GM12878 (cell line): ENCODE measurements around the gene GNAQ. TPM values are rescaled to one million over a fixed set of nuclear protein-coding genes. Genes with fewer than 3 reads are reported as not detected.
A peak's percentile ranks its signal among the peaks of the same experiment; 100 is the strongest.

ENCODE experiments used
- ATAC-seq: fragments of 200-7000 bp; cut with Tn5 transposase; 3 replicates; pipeline ENCODE4 v1.9.1; 2020; ENCODE audit warnings: mild to moderate bottlenecking, moderate library complexity
- BruUV-seq: library from RNA; stranded (reverse); fragments of 400-500 nt; replicated peaks from 2 replicates; lab custom pipeline; 2021; lab: Mats Ljungman, UMichigan
- CTCF ChIA-PET: fragments of 300-600 bp; sonication (Branson Sonifier 250); formaldehyde crosslinking; extraction: SDS; loops from one replicate; lab custom pipeline; 2021; ENCODE audit warnings: inconsistent platforms; lab: Yijun Ruan, JAX
- POLR2A ChIA-PET: fragments of 350-600 bp; formaldehyde crosslinking; extraction: SDS; loops from one replicate; lab custom pipeline; 2021; ENCODE audit warnings: inconsistent platforms; lab: Charles Lee
- RAD21 ChIA-PET: fragments of 300-600 bp; sonication (Branson Sonifier 250); formaldehyde crosslinking; loops from one replicate; lab custom pipeline; 2023; ENCODE audit warnings: antibody characterized with exemption; ENCODE audit not compliant: unreplicated experiment; lab: Charles Lee
- SMC1A ChIA-PET: fragments of 300-600 bp; sonication (Branson Sonifier 250); formaldehyde crosslinking; loops from one replicate; lab custom pipeline; 2023; ENCODE audit not compliant: unreplicated experiment, uncharacterized antibody; lab: Charles Lee
- DNase-seq: peaks from one replicate; pipeline ENCODE4 v3.0.0-alpha.2; 2011; ENCODE audit warnings: low read depth, low spot score
- FAIRE-seq: peaks from 3 replicates; lab custom pipeline; 2011; peaks lifted over from hg19 to GRCh38; lab: Jason Lieb, UNC
- H2AFZ ChIP-seq: 2 replicates; pipeline ENCODE4 v1.6.0; 2011; ENCODE audit warnings: low read depth, low read length, control low read depth; ENCODE audit not compliant: control insufficient read depth
- H3K27ac ChIP-seq: 2 replicates; pipeline ENCODE4 v1.5.1; 2011; ENCODE audit warnings: control low read depth; ENCODE audit not compliant: control insufficient read depth, insufficient read depth
- H3K27me3 ChIP-seq, 2 experiments: replicated peaks in 1 of 2; 2 replicates each; pipeline versions ENCODE4 v1.6.0 to v1.6.1; 2011; ENCODE audit warnings: low read length in 1 of 2; ENCODE audit not compliant: control insufficient read depth in 2 of 2, insufficient read depth in 2 of 2
- H3K36me3 ChIP-seq, 2 experiments: 2 replicates each; pipeline ENCODE4 v1.5.1; 2011; ENCODE audit warnings: low read length in 1 of 2; ENCODE audit not compliant: control insufficient read depth in 2 of 2, insufficient read depth in 2 of 2
- H3K4me1 ChIP-seq: 2 replicates; pipeline ENCODE4 v1.6.1; 2011; ENCODE audit warnings: mild to moderate bottlenecking, low read length, moderate library complexity, mixed read lengths; ENCODE audit not compliant: control insufficient read depth, insufficient read depth
- H3K4me2 ChIP-seq: 2 replicates; pipeline ENCODE4 v1.6.0; 2011; ENCODE audit warnings: control low read depth; ENCODE audit not compliant: control insufficient read depth, insufficient read depth
- H3K4me3 ChIP-seq: fragments of 200-600 bp; sonication (generic); 2 replicates; pipeline ENCODE4 v1.5.1; 2016
- H3K79me2 ChIP-seq: 2 replicates; pipeline ENCODE4 v1.6.0; 2011; ENCODE audit warnings: low read length; ENCODE audit not compliant: control insufficient read depth, insufficient read depth
- H3K9ac ChIP-seq: 2 replicates; pipeline ENCODE4 v1.8.0; 2011; ENCODE audit warnings: low read length, control low read depth, mixed read lengths; ENCODE audit not compliant: control insufficient read depth, insufficient read depth
- H3K9me3 ChIP-seq: replicated peaks from 3 replicates; pipeline ENCODE4 v1.5.1; 2011; ENCODE audit warnings: mild to moderate bottlenecking, low read length; ENCODE audit not compliant: control insufficient read depth, insufficient read depth
- H4K20me1 ChIP-seq: 2 replicates; pipeline ENCODE4 v1.6.0; 2011; ENCODE audit not compliant: control insufficient read depth, insufficient read depth
- BMI1 ChIP-seq: fragments of 450-650 bp; IDR thresholded peaks from 2 replicates; pipeline ENCODE4 v1.6.1; 2016; ENCODE audit warnings: mild to moderate bottlenecking, moderate library complexity, borderline replicate concordance
- DPF2 ChIP-seq: fragments of 450-650 bp; IDR thresholded peaks from 2 replicates; pipeline ENCODE4 v1.6.1; 2017; ENCODE audit warnings: mild to moderate bottlenecking
- E4F1 ChIP-seq: fragments of 450-650 bp; IDR thresholded peaks from 2 replicates; pipeline ENCODE4 v1.6.1; 2018; ENCODE audit warnings: borderline replicate concordance, mild to moderate bottlenecking; ENCODE audit not compliant: partially characterized antibody
- ETV6 ChIP-seq, 2 experiments: fragments of 450-650 bp in 1 of 2; IDR thresholded peaks in 1 of 2; conservative IDR thresholded peaks in 1 of 2; 2 replicates each; pipeline ENCODE4 v1.6.1; 2014; ENCODE audit warnings: antibody characterized with exemption in 1 of 2, borderline replicate concordance in 1 of 2, low read depth in 1 of 2, mild to moderate bottlenecking in 1 of 2, moderate library complexity in 1 of 2
- FOXK2 ChIP-seq: fragments of 450-650 bp; IDR thresholded peaks from 2 replicates; pipeline ENCODE4 v1.6.1; 2017; ENCODE audit warnings: mild to moderate bottlenecking, moderate library complexity
- HDAC2 ChIP-seq: fragments of 200-600 bp; sonication (generic); IDR thresholded peaks from 2 replicates; pipeline ENCODE4 v1.6.1; 2017
- JUND ChIP-seq: IDR thresholded peaks from 2 replicates; pipeline ENCODE4 v1.6.1; 2012; ENCODE audit warnings: low read depth, mild to moderate bottlenecking, low read length, improper control_type of control experiment, moderate library complexity
- MEF2A ChIP-seq: IDR thresholded peaks from 2 replicates; pipeline ENCODE4 v1.6.1; 2011; ENCODE audit warnings: low read depth, mild to moderate bottlenecking, low read length, moderate library complexity; ENCODE audit not compliant: insufficient read depth
- MXI1 ChIP-seq: fragments of 150-350 bp; IDR thresholded peaks from 2 replicates; pipeline ENCODE4 v1.6.1; 2011; ENCODE audit warnings: low read depth, mild to moderate bottlenecking, inconsistent platforms, low read length, improper control_type of control experiment
- SP1 ChIP-seq: IDR thresholded peaks from one replicate; pipeline ENCODE4 v1.6.1; 2011; ENCODE audit warnings: low read depth, low read length
- ZBTB4 ChIP-seq: fragments of 450-650 bp; formaldehyde crosslinking; IDR thresholded peaks from 2 replicates; pipeline ENCODE4 v1.4.0; 2022; ENCODE audit warnings: mild to moderate bottlenecking, moderate library complexity
- ZNF592 ChIP-seq: fragments of 450-650 bp; IDR thresholded peaks from 2 replicates; pipeline ENCODE4 v1.6.1; 2017; ENCODE audit warnings: mild to moderate bottlenecking, moderate library complexity
- WGBS: methylation state at CpG from one replicate; pipeline ENCODE4 v1.1.6; 2016; ENCODE audit warnings: low lambda C conversion rate; ENCODE audit not compliant: insufficient replicate concordance, insufficient coverage; ENCODE audit errors: missing lambda C conversion rate; 5-methylcytosine and 5-hydroxymethylcytosine counted together
- in situ Hi-C: fragments of 300-500 bp; cut with MboI; formaldehyde crosslinking; loops from 9 replicates; pipeline ENCODE4 v1.14.3; 2018; ENCODE audit warnings: mixed read lengths
- intact Hi-C: fragments of 100-400 bp; cut with micrococcal nuclease; formaldehyde crosslinking; loops from one replicate; pipeline ENCODE4 v1.14.2; 2022; ENCODE audit not compliant: unreplicated experiment
- polyA plus RNA-seq, 11 experiments: library from polyadenylated mRNA; depleted of rRNA in 4 of 11; unstranded in 6 of 11; stranded (reverse) in 5 of 11; fragments of >200 nt; fragmentation: Nextera tagmentation in 4 of 11; fragmentation: Illumina TruSeq in 1 of 11; extraction: Ambion mirVana in 4 of 11; extraction: Trizol in 1 of 11; gene quantifications; 1 replicate in 1 of 11; 2 replicates in 10 of 11; pipeline versions ENCODE4 v1.2.1 to v1.2.3, GENCODE V29; 2011 to 2016; ENCODE audit warnings: inconsistent platforms in 2 of 11, missing spikeins in 2 of 11, low read depth in 1 of 11
- total RNA-seq, 4 experiments: library from RNA; depleted of rRNA in 3 of 4; stranded (reverse); fragments of >200 nt in 3 of 4; fragmentation: Illumina TruSeq in 1 of 4; extraction: Trizol in 1 of 4; gene quantifications; 2 replicates each; pipeline versions ENCODE4 v1.2.1 to v1.2.3, GENCODE V29; 2013 to 2021

GNAQ gene
- total and polyA plus RNA-seq, 10 of the 15 experiments (the other 5 are each of a cell fraction or from before 2014, with no cell fraction given): 0.15 to 47.2 (median 0.49) TPM

- TF ChIP-seq E4F1 (no peak), ZNF592 (no peak)
Measured at GRCh38 chr9:77953590-77953989, 78.0 kb downstream of the GNAQ start (continued).

GRCh38 chr9:77952635-77953328 is 78.8 kb downstream of the GNAQ start:
- 0% methylated on average over 2 of the region's 2 CpGs for WGBS
- no peak overlapping the region for H2AFZ ChIP-seq
- DNase-seq (no peak), ATAC-seq (peak; percentile 15; the same call in 1 of the 3 replicates)
- ChIA-PET CTCF (no interaction called here), POLR2A (interaction anchor here (1.0 kb wide), 1 partner anchor 44 kb away, joined by 3 read pairs; no protein-coding TSS in a partner anchor), SMC1A (interaction anchor here (0.7 to 4.4 kb wide), 4 partner anchors 12 to 150 kb away, joined by 3 to 19 read pairs (median 6); no protein-coding TSS in a partner anchor)
- H3K27ac ChIP-seq: no peak overlapping the region
- no peaks in the 10 kb centered on the region for H3K36me3 ChIP-seq
- TF ChIP-seq BMI1: no peak
- no peak for TF ChIP-seq MEF2A
- no peak for TF ChIP-seq MXI1
- no peak for TF ChIP-seq ZBTB4
- no peak for TF ChIP-seq JUND
- TF ChIP-seq HDAC2: no peak
- no peak for TF ChIP-seq ETV6 (conservative IDR thresholded peaks at IDR 0.05 in 1 of 2, IDR thresholded peaks at IDR 0.05 in 1 of 2; ENCODE audit: borderline replicate concordance in 1 of 2, low read depth in 1 of 2)
- no peak for TF ChIP-seq DPF2
- TF ChIP-seq FOXK2: no peak
- TF ChIP-seq SP1: no peak
- TF ChIP-seq, all 136 proteins: peak for 0
- in situ Hi-C loops: no loop called here
- no peaks in the 10 kb centered on the region for H3K4me1 ChIP-seq
- BruUV-seq: no TSS peak
- no peaks in the 10 kb centered on the region for H3K79me2 ChIP-seq
- FAIRE-seq: no peak
- H4K20me1 ChIP-seq: no peaks in the 10 kb centered on the region
- no peak overlapping the region for H3K4me2 ChIP-seq
- no peaks in the 10 kb centered on the region for H3K9me3 ChIP-seq
- no peaks in the 10 kb centered on the region for H3K27me3 ChIP-seq
- no peak overlapping the region for H3K9ac ChIP-seq
- intact Hi-C loops: no loop called here
- RAD21 ChIA-PET: no interaction called here
- no peak overlapping the region for H3K4me3 ChIP-seq
